Measurements from ENCODE around the gene ANKLE2.

DNA sequence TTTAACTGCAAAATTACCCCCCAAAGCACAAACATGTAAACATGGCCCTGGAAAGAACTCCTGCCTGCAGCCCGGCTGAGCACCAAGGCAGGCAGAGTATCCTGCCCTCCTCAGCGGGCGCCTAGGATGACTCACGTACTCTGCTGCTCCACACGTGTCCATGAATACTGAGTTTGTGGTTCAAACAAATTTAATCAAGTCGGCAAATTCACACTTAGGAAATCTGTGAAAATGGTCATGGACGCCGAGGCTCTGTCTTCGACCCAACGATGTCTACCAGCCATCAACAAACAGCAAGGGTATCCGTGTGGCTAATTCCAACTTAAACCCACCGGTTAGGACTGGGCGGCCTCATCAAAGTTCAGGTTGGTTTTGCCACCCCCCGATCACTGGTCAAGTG is 41.5 kb upstream of the ANKLE2 start:
- TF ChIP-seq, protein P1, sequence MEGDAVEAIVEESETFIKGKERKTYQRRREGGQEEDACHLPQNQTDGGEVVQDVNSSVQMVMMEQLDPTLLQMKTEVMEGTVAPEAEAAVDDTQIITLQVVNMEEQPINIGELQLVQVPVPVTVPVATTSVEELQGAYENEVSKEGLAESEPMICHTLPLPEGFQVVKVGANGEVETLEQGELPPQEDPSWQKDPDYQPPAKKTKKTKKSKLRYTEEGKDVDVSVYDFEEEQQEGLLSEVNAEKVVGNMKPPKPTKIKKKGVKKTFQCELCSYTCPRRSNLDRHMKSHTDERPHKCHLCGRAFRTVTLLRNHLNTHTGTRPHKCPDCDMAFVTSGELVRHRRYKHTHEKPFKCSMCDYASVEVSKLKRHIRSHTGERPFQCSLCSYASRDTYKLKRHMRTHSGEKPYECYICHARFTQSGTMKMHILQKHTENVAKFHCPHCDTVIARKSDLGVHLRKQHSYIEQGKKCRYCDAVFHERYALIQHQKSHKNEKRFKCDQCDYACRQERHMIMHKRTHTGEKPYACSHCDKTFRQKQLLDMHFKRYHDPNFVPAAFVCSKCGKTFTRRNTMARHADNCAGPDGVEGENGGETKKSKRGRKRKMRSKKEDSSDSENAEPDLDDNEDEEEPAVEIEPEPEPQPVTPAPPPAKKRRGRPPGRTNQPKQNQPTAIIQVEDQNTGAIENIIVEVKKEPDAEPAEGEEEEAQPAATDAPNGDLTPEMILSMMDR (IDR thresholded peaks at IDR 0.05; ENCODE audit: low read depth, low read length), result no peak
- no peak for TF ChIP-seq EZH2phosphoT487 (IDR thresholded peaks at IDR 0.05; ENCODE audit: low read depth)

All from OCI-LY3 (cell line).